ENCODE results near the gene SMO. TPM values are rescaled to one million over a fixed set of nuclear protein-coding genes. Genes with fewer than 3 reads are reported as not detected.
A peak's percentile ranks its signal among the peaks of the same experiment; 100 is the strongest.

Gene SMO
- total and polyA plus RNA-seq, 2 experiments from 2014 or later: 13.1 to 61.5 TPM

GRCh38 chr7:129187681-129188371, 607 bp upstream of the SMO start:
- H2AFZ ChIP-seq: peak overlapping the region; percentile 99

More at GRCh38 chr7:129187681-129188371, 607 bp upstream of the SMO start:
- Mint-ChIP-seq H3K9me3 (no peaks in the 10 kb centered on the region; the same call in 2 of the 3 replicates), H3K27me3 (ENCODE audit: insufficient read depth, low read depth, poor library complexity) (peaks cover 26% of the 10 kb centered on the region), H3K4me1 (peaks cover 36% of the 10 kb centered on the region), H3K27ac (peak overlapping the region; percentile 72; the same call in 1 of the 2 replicates), H3K36me3 (ENCODE audit: low read depth) (peaks cover 10% of the 10 kb centered on the region), H3K4me3 (peak overlapping the region; percentile 71)
- no peaks in the 10 kb centered on the region for H3K36me3 ChIP-seq (ENCODE audit: insufficient read depth)
- H3K4me1 ChIP-seq (ENCODE audit: insufficient read depth): peaks cover 25% of the 10 kb centered on the region
- peak overlapping the region; percentile 99 for H3K4me2 ChIP-seq
- H4K20me1 ChIP-seq (replicated peaks; ENCODE audit: insufficient read depth): peaks cover 29% of the 10 kb centered on the region
- ATAC-seq: no peak
- no peak for DNase-seq (ENCODE audit: low spot score)
- peaks cover 5% of the 10 kb centered on the region; the same call in 1 of the 2 replicates for H3F3A ChIP-seq (replicated peaks; ENCODE audit: low read depth)
- H3K27me3 ChIP-seq (ENCODE audit: insufficient read depth): peaks cover 28% of the 10 kb centered on the region
- peak overlapping the region; percentile 87; the same call in 1 of the 2 replicates for H3K27ac ChIP-seq (ENCODE audit: low read depth)
- peaks cover 37% of the 10 kb centered on the region for H3K79me2 ChIP-seq (replicated peaks; ENCODE audit: insufficient read depth)
- TF ChIP-seq STAT1 (IDR thresholded peaks at IDR 0.05; ENCODE audit: unreplicated experiment) (no peak), POLR2AphosphoS5 (IDR thresholded peaks at IDR 0.05; ENCODE audit: low read depth) (no peak), NANOG (IDR thresholded peaks at IDR 0.05; ENCODE audit: borderline replicate concordance) (no peak), CREB1 (CRISPR knock-in tag; IDR thresholded peaks at IDR 0.05; ENCODE audit: low read depth) (no peak), JUNB (IDR thresholded peaks at IDR 0.05; ENCODE audit: unreplicated experiment) (no peak), EZH2phosphoT487 (IDR thresholded peaks at IDR 0.05; ENCODE audit: unreplicated experiment) (no peak), REST (IDR thresholded peaks at IDR 0.05; ENCODE audit: unreplicated experiment) (no peak), EZH2 (IDR thresholded peaks at IDR 0.05; ENCODE audit: low read depth, unreplicated experiment) (no peak), ZNF462 (CRISPR knock-in tag; IDR thresholded peaks at IDR 0.05) (no peak), CTCF (conservative IDR thresholded peaks at IDR 0.05; ENCODE audit: low read depth in 2 of 2) (no peak), ETS1 (IDR thresholded peaks at IDR 0.05) (no peak), ZNF331 (CRISPR knock-in tag; IDR thresholded peaks at IDR 0.05; ENCODE audit: low read depth) (no peak), ZNF114 (CRISPR knock-in tag; IDR thresholded peaks at IDR 0.05) (no peak)
- H3K4me3 ChIP-seq: peak overlapping the region; percentile 98
- no peaks in the 10 kb centered on the region for H3K9me2 ChIP-seq (ENCODE audit: insufficient read depth)

Measured in GM23338 (cell line).